Smooth muscle cell of the brain vasculature (primary cell): ENCODE data around the gene ADIPOR2.

Source experiments
- DNase-seq: peaks from one replicate; pipeline ENCODE4 v3.0.0-alpha.2; 2012; ENCODE audit warnings: low read depth, low spot score

ADIPOR2 gene

DNA sequence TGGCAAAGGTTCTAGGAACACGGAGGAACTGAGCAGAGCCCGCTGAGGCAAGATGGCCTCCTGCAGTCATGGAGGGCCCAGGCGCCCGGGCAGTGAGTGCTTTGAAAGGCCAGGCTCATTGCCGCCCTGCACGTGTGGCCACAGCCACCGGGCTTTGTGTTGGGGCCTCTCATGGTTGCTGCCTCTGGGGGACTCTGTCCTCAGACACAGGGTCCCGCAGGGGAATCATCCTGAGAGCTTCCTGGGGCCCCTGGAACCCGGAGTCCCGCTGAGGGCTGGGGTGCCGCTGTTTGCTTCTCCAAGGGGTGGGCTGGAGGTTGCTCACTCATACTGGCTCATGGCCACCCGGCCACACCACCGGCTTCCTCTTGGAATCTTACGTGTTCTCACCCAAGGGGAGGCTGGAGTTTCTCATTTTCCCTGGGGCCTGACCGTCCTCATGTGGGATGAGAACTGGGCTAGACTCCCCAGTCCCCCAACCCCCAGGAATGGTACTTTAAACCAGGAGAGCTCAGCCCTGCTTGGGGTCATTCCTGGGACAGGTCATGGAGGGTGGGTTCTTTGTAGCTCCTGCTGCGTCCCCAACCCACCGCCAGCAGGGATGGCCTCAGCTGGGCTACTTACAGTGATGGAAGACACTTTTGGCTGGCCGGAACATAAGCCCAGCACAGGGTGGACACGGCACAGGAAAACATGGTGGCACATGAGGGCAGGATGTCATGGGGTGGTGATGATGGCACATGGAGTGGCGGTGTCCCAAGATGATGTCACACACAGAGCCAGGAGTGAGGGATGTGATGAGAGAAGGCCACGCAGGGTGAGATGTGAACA, 108.4 kb downstream of the ADIPOR2 start:
- DNase-seq, result no peak

DNA sequence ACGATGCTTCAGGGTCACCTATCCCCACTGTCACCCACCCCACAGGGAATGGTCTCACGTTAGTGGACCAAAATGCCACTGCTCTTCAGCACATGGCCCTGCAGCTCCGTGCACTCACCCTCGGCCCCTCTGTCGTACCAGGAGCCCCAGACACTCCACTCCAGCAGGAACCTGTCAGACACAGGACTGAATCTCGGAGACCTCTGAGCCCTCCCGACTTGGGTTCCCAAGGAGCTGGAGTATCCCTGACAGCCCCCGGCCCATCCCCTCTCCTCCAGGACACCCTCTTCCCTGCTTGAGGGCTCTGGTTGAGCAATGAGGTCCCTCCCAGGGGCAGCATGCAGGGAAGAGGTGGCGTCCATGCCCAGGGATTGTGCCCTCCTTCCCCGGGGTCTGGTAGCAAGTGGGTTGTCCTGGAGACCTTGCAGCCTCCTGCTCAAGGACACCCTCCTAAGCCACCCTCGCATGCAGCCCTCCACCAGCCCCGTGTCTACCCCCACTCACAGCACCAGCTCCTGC, 109.1 kb downstream of the ADIPOR2 start:
- no peak for DNase-seq

DNA sequence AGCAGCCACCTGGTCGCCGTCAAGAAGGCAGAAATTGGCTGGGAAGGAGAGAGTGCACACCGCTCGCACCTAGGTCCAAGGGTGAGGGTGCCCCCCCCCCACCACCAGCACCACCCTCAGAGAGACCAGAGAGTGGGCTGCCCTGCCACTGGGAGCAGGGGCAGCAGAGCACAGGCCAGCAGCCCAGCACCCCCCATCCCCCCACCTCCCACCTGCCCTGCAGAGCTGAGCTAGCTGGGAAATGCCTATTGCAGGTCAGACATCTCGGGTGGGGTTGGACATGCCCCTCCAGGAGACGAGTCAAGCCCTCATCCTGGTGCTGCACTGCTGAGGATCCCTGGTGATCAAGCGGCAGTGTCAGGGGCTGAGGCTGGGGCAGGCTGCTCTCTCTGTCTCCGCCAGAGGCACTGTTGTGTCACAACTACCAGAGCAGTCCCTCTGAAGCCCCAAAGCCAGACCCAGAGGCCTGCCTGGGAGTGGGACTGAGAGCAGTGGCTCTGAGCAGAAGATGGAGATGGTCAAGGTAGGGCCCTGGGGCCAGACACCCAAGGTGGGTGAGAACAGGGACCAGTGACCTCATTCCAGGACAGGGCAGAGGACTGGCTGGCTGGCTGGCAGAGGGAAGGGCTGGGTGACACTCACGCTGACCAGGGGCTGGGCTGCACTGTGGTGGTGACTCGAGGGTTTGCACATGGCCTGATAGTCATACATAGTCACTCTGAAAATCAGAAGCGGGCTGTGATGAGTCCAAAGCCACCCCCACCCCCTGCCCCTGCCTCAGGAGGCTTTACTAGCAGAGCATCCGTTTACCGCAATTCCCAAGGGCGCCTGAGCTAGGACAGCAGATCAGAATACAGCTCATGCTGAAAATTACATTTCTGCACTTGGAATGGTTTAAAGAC, 109.8 kb downstream of the ADIPOR2 start:
- DNase-seq, result no peak

DNA sequence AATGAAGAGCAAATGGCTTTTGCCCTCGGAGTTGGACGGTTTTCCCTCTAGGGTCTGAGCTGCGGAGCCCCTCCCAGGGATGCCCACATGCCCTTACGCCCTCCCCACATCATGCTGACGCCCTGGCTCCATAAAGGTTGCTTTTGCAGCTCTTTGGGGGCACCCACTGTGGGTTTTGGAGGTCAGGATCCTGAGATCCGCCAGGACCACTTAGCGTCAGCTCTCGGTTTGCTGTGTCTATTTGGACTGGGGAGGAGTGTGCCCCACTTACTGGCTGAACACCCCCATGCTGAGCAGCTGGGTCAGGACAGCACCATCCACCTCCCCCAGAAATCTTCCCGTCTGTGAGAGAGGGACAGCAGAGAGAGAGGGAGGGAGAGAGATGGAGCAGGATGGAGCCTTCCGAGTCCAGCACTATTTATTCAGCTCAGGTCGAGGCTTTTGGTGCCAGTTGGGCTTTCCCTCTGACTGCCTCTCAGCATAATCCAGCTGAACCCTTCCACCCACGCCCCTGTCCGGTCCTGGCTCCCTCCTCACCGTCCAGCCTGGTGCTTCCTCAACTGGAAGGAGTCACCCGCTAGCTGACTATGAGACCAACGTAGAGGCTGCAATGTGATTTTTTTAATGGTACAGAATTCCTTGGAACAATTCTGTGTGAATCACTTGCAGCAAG, 110.6 kb downstream of the ADIPOR2 start:
- DNase-seq, result no peak

DNA sequence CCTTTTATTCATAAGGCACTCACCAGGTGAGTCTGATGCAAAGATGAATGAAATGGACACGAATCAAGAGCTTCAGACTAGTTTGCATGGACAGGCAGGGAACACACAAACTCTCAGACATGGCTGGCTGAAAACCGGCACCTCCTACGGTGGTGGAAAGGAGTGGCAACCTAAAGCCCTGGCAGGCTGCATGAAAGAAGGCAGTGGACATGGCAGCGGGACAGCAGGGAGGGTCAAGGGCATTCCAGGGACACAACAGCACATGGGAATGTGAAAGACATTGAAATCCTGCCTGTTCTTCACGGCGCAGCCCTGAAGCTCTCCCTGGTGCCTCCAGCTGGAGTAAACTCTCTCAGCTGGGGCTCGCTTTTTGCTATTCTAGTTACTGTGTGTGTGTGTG, 112.9 kb downstream of the ADIPOR2 start:
- no peak for DNase-seq

DNA sequence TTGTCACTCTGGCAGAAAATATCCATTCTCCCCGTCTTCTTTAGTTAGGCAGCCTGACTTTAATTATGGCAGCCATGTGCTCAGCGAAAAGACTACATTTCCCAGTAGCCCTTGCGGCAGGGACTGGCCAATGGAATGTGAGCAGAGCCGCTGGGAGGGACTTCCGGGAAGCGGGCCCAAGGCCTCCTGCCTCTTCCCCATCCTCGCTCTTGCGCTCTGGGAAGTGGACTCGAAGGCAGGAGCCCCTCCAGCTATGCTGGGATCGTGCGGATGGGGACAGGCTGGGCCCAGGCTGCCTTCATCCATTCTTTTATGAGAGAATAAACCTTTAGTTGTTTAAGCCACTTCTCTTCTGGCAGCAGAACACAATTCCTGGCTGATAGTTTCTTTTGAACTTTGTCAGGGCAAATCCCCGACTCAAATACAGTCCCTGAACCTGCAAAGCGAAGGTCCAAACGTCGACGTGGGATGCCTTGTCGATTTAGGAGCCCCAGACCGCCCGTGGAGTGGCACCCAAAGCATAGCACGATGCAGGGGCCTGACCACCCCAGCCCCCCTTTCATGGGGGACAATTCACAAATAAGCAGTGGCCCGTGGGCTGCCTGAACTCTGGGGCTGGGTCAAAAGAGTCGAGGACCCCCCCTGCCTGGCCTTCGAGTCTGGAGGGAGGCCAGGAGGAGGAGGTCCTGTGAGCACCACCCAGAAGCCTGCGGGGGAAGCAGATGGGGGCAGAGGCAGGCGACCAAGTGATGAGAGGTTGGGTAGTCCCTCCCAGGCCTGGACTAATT, 113.9 kb downstream of the ADIPOR2 start:
- DNase-seq, result no peak

DNA sequence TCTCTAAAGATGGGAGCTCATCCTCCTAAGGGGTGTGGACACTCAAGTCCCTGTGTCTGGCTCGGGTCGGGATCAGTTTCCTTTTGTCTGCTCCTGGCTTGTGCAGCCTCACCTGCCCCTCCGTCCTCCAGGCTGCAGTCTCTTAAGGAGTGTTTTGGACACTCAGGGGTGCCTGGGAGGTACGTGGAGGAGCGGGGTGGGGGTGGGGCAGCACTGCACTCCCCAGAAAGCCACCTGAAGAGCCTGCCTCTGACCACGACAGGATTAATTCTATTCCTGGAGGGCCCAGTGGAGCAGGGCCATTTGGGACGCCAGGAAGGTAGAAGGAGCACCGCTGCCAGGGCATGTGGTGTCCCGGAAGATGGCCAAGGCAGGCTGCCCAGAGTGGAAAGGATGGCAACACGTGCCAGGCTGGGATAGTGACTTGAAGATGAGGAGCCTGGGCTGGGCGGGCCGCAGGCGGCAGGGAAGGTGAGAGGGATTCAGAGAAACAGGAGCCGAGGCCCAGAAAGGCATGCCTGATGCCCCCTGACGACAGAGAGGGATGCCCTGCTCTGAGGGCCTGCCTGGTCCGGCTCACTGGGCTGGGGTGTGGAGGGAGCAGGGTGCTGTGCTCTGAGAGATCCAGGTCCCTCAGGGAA, 114.7 kb downstream of the ADIPOR2 start:
- DNase-seq, result no peak

DNA sequence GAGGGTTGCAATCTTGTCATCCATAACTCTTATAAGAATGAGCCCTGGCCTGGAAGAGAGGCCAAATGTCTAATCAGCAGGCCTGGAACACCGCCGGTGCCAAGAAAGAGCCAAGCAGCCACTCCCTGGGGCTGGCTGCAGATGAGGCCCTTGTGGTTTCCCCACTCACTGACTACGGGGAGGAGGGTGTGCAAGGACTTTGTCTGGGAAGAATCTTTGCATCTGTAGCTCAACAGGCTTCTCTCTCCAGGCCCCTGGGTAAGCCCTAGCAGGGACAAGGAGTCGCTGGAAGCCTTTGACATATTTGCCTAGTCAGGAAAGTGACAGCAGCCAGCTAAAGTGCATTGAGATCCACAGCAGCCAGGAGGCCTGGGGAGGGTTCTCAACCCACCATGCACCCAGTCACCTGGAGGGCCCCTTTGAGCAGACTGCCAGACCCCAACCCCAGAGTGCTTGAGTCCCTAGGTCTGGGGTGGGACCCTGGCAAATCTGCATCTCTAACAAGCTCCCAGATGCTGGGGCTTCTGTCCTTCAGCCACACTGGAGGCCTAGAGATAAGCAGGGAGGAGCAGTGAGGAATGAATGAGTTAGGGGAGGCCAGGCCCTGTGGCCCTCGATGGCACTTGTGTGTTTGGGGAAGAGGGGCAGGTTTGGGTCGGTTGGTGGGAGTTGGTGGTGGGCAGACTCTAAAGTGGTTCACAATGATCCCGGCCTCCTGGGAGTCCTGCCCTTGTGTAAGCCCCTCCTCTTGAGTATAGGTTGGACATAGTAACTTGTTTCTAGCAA, 115.6 kb downstream of the ADIPOR2 start:
- no peak for DNase-seq

DNA sequence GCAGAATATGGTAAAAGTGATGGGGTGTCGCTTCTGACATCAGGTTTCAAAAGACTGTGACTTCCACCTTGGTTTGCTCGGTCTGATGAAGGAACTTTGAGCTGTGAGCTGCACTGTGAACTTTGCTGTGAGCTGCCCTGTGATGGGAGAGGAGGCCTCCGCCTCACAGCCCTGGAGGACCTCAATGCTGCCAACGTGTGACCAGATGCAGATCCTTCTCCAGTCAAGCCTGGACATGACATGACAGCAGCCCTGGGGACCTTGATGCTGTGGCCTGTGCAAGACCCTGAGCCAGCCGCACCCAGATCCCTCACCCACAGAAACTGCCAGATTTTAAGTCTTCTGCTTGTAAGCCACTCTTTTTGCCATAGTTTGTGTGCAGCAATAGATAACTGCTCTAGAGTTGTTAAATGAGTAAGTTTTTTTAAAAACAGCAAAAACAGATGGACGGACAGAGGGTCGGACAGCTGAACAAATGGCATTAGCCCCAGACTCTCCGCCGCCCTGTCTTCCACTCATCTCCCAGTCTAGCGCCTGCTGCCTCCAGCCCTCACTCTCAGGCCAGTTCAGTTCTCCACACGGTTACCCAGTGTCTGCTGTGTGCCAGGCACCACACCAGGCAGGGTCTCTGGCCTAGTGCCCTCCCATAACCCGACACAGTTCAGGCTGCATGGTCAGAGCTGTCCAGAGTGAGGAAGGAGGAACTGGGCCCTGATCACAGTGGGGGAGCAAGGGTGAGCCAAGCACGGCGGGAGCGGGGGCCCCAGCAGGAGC, 116.4 kb downstream of the ADIPOR2 start:
- DNase-seq, result no peak

DNA sequence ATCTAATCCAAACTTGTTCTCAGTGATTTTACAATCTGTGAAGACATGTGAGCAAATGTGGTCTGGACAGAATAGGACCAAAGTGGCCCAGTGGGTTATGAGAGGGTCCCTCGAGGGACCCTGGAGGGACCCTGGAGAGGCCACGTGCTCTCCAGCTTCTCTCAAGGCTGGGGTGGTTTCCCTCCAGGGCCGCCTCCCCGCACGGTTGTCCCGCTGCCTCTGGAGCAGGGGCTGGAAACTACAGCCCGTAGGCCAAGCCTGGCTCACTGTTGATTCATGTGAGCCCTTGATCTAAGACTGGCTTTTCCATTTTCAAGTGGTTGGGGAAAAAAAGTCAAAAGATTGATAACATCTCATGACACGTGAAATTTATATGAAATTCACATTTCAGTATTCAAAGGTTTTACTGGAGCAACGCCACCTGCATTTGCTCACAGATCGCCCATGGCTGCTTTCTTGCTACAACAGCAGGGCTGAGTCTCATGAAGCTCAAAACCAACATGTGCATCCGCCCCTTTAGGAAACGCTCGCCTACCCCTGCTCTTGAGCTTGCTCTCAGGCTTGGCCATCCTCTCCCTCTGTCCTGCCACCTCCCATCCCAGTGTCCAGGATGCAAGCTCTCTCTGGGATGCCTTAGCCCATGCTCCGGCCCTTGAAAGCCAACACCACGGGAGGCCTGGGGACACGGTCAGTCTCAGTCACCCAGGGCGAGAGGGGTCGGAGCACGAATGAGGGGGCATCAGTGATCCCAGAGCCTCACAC, 117.3 kb downstream of the ADIPOR2 start:
- DNase-seq, result no peak

DNA sequence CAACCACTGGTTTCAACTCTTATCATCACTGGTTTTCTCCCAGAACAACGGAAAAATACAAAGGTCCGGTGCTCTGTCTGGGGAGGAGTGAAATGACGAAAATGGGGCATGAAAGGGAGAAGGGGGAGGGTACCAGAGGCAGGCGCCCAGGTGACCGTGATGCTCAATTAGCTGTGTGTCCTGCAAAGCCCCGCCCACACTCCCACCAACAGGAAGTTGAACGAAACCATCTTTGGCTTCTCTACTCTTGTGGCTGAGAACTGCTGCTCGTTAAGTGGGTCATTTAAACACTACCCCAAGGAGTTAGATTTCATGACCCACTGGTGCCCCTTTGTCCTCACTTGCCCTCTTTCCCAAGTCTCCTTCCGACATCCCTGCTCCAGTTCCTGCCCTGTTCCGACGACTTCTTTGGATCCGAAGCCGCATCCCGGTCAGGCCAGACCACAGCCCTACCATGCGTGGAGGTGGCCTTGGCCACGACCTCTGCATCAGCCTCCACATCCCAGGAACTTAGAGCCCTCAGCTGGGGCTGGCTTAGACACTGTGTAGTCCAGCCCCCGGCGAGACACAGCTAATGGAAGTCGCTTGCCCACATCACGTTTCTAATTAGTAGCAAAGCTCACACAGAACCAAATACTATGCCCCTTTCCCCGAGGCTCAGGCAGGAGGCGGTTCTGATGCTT, 118.1 kb downstream of the ADIPOR2 start:
- DNase-seq, result no peak

DNA sequence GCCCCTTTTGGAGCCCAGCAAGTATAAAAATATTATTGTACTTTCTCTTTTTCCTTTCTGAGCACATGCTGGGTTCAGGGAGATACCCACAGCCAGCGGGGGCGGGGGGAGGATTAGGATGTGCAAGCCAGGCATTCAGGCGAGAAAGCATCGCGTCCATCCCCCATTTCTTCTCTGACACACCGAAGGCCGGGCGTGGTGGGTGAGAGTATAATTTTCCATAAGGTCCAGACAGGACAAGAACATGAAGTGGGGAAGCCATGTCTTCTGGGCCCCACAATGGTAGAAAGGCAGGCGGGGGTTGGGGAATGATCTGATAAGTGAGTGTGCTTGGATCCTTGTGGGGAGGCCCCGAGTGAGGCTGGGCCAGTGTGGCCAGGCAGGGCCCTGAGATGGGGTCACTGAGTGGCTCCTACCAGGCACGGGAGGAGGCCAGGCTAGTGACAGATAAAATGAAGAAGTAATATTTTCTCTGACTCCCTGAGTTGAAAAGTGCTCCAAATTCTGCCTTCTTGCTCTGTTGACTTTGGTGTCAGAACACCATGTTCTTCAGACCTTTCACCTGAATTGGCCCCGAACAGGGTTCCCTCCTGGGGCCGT, 118.8 kb downstream of the ADIPOR2 start:
- no peak for DNase-seq

DNA sequence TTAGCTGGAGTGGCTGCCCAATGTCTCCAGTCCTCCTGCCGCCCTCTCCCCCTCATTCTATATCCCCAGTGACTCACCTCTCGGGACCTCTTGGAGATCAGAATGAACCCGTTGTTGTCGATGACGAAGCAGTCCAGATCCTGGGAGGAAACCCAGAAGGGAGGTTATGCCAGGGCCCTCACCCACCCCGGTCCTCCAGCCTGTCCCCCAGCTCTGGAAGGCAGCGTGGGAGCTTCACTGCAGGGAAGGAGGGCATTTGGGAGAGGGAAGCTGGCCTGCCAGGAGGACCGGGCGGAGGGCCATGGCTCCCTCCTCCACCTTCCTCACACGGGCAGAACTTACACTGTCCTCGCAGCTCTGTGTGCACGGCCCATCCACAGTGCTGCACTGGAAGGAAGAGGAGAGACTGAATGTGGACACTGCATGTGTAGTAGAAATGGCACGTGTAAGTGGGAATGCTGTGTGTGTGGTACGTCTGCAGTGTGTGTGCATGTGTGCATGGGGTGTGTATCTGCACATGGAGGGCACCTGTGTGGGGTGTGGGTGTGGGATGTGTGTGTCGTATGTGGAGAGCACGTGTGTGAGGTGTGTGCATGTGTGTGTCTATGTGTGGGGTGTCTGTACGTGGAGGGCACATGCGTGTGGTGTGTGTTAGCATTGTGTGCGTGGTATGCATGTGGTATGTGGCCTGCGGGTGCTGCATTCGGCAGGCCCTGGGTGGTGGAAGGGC, 119.5 kb downstream of the ADIPOR2 start:
- DNase-seq, result no peak

DNA sequence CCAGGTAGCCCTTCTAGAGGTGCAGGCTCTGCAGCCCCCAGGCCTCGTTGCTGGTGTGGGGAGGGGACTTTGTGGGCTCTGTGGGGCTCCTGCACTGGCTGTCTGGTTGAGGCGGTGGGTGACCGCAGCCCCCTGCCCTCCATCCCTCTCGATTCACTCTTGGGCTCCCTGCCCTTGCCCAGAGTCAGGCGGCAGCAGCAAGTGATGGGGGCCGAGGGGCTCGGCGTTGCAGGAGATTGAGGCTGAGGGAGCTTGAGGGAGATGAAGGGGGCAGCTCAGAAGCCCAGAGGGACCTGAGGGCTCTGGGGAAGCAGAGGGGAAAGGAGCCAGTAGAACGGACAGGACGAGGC, 120.0 kb downstream of the ADIPOR2 start:
- DNase-seq, result no peak

DNA sequence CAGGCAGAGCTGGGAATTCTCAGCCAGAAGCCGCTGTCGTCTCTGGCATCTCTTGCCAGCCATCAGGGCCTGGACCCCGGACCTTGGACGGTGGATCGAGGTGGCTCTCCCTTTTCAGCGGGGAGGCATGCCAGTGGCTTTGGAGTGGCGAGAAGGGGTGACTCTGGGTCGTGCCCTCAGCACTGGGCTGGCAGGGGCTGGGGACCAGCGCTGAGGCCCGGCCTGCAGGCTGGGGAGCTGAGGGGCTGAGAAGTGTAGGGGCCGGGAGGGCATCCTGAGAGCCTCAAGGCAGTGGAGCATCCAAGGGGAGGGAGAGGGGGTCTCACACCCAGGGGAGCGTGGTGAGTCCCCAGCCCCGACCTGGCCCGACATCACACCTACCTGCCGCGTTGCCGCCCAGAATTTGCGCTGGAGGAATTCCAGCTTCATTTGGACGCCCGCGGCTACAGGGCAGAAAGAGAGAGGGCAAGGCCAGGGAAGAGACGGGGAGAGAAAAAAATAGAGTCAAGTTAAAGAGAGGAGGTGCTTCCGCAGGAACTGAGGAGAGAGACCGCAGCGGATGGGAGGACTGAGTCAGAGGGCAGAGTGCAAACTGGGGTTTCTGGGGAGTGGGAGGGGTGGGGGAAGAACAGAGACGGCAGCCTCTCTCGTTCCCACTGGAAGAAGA, 120.5 kb downstream of the ADIPOR2 start:
- DNase-seq, result no peak

DNA sequence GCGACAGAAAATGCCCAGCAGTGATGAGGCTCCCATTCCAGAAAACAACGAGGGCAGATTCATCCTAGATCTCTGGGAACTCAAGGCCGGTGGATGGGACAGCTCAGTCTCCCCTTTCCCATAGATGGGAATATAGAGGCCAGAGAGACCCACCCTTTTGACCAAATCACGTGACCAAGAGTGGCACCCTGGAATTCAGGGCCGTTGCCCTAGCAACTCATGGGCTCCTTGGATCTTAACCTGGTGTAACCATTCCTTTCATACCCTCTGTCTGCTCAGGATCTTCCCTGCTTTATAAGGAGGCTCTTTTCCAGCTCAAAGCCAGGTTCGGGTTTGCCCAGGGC, 121.0 kb downstream of the ADIPOR2 start:
- DNase-seq, result no peak
